GM18861 (cell line): ENCODE measurements around the gene NONO.
"Not testable (repeated sequence)": the region's sequence is repeated elsewhere in the genome, so short reads cannot be mapped to it uniquely, and the experiment has no call there.

Experiments used
- ATAC-seq: cut with Tn5 transposase; IDR thresholded peaks from one replicate; pipeline ENCODE4 v1.9.1; 2021; ENCODE audit not compliant: unreplicated experiment

NONO gene, protein sequence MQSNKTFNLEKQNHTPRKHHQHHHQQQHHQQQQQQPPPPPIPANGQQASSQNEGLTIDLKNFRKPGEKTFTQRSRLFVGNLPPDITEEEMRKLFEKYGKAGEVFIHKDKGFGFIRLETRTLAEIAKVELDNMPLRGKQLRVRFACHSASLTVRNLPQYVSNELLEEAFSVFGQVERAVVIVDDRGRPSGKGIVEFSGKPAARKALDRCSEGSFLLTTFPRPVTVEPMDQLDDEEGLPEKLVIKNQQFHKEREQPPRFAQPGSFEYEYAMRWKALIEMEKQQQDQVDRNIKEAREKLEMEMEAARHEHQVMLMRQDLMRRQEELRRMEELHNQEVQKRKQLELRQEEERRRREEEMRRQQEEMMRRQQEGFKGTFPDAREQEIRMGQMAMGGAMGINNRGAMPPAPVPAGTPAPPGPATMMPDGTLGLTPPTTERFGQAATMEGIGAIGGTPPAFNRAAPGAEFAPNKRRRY

GRCh38 chrX:71283403-71284143, at the start of gene NONO:
TSS of gene NONO (plus strand) at chrX:71283635. CDS start at chrX:71290638, 7,003 bp downstream.
- peak; percentile 88 for ATAC-seq

DNA sequence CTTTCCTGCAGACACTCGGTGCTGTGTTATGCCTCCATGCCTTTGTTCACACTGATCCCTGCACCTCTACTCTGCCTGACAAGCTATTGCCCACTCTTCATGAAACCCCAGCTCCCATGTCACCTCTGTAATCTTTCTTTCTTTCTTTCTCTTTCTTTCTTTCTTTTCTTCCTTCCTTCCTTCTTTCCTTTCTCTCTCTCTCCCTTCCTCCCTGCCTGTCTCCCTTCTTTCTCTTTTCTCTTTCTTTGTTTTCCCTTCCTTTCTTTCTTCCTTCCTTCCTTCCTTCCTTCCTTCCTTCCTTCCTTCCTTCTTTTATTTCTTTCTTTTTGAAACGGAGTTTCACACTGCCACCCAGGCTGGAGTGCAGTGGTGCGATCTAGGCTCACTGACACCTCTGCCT, 48.0 kb upstream of the NONO start:
- ATAC-seq: no peak

- no peak for ATAC-seq
Measured at GRCh38 chrX:71236836-71237235, 46.6 kb upstream of the NONO start.

GRCh38 chrX:71239781-71240180, 43.7 kb upstream of the NONO start:
- no peak for ATAC-seq

- no peak for ATAC-seq
Measured at GRCh38 chrX:71241301-71241700, 42.1 kb upstream of the NONO start.

- ATAC-seq: no peak
Measured at GRCh38 chrX:71244359-71245128, 38.9 kb upstream of the NONO start.

- no peak for ATAC-seq
Measured at GRCh38 chrX:71245159-71245558, 38.3 kb upstream of the NONO start.

DNA sequence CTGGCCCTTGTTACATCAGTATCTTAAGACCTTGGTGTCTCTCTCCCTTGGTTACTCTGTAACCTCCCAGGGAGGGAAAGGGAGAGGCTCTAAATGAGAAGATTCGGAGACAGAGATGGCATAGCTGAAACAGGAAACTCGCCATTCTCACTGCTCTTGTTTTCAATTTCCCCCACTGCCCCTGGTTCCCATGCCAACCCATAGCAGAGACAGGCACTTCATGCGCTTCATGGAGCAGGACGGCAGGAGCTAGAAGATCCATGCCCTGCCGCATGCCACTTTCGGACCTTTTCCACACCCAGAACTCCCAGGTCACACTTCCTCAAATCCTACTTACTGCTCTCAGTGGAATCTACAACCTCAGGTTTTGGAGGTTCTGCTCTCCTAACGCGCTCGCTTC, 32.6 kb upstream of the NONO start:
- ATAC-seq: no peak

DNA sequence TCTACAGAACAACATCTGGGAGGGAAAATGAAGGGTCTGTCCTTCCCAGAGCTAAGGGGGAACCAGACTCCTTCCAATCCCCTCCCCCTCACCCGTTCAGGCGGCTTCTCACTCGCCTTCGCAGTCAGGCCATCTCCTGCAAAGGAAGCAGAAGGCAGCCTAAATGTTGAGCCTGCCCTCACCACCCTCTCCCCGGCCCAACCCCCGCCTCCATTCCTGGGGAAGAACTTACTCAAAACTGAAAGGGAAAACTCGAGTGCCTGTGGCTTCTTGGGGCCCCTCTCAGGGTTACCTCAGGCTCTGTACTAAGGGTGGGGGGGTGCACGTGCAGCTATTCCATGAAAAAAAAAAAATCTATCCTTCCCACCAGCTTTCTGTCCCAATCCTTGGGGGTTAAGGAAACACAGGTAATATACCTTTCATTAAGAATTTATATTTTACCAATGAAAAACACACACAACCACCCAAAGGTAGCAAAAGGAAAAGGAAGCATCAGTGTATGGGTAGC, 31.9 kb upstream of the NONO start:
- no peak for ATAC-seq

DNA sequence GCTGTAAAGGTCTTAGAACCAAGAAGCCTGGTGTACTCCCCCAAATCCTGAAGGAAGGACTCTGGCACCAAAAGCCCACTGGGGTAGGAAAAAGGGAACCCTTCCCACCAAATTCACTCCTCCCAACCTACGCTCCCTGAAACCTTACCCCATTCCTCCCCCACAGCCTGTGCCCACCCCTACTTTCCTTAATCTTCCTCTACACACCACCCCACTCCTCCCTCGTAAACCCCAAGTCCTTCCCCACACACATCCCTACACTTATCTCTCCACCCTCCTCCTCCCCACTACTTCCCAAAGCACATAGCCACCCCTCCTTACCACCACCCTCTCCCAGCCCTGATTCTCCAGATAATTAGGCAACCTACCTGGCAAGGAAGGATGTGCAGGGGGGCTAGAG, 31.2 kb upstream of the NONO start:
- ATAC-seq: no peak

DNA sequence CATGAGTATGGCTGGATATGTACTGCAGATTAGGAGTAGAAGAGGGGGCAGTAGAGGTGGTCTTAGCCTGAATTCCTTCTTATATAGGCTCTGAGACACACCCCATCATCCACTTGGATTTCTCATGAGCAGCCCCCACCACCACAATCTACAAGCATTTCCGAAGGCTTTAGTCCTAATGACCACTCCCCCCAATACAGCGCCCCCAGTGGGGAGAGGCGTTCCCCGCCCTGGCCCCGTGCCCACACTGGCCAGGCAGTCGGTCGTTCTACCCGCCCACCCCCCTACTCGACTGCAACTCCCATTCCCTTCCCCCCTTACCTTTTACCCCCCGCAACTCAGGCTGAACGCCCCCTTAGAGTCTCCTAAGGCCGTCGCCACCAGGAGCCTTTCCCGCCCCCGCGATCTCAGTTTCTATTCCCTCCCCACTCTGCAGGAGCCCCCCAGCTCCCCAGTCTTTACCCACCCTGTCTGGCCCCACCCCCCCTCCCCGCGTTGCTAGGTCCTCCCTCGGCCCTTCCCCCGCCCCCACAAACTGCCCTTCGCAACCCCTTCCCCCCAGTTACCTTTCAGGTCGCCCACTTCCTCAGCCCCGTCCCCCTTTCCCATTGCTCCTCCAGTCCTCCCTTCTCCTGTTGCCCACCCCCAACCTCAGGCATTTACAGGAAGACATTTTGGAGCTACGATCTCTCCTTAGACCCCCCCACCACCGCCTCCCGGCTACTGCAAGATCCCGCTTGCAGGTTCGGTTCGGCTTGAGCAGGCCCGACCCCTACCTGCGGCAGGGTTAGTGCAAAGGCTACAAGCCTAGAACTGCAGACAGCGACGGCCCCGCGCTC, 30.0 kb upstream of the NONO start:
- ATAC-seq: no peak

GRCh38 chrX:71254092-71254963, 29.1 kb upstream of the NONO start, which contains the start of gene ZMYM3:
TSS of gene ZMYM3 (minus strand) at chrX:71254140. CDS start at chrX:71253255, 885 bp downstream.
- ATAC-seq: peak; percentile 71

DNA sequence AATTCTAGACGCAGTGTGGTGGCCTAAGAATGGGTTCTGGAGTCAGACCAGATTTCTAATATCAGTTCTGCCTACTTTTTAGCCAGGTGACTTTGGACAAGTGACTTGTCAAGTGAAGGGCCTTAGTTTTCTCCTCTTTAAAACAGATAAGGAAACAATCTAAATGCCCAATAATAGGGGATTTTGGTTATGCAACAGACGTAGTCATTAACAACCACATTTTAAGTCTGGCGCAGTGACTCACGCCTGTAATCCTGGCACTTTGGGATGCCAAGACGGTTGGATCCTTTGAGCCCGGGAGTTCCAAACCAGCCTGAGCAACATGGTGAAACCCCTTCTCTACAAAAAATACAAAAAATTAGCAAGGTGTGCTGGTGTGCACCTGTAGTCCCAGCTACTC, 27.4 kb upstream of the NONO start:
- no peak for ATAC-seq

- ATAC-seq: no peak
Measured at GRCh38 chrX:71256856-71257255, 26.6 kb upstream of the NONO start.

GRCh38 chrX:71268624-71269023, 14.8 kb upstream of the NONO start:
- not testable (repeated sequence) for ATAC-seq

- no peak for ATAC-seq
Measured at GRCh38 chrX:71269801-71270395, 13.5 kb upstream of the NONO start.

- ATAC-seq: not testable (repeated sequence)
Measured at GRCh38 chrX:71272313-71272712, 11.1 kb upstream of the NONO start.

- ATAC-seq: not testable (repeated sequence)
Measured at GRCh38 chrX:71281300-71281699, 2.1 kb upstream of the NONO start.
